ENCODE results near the gene SGMS1.

DNA sequence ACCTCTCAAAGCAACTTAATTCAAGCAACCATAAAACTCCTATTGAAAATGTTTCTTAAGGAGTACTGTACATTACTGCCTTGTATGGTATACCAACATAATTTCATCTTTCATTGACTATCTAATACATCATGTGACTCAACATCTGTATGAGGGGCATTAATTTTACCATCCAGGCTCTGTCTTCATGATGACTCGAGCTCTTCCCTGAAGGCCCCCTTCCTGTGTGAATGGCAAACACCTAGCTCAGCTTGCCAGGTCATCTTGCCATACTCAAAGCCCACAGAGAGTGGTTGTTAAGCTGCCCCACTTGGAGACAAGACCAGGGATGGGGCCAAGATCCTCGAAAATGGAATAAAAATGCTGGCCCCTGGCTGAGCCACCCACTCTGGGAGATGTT, 82.4 kb downstream of the SGMS1 start:
- TF ChIP-seq, protein P1, sequence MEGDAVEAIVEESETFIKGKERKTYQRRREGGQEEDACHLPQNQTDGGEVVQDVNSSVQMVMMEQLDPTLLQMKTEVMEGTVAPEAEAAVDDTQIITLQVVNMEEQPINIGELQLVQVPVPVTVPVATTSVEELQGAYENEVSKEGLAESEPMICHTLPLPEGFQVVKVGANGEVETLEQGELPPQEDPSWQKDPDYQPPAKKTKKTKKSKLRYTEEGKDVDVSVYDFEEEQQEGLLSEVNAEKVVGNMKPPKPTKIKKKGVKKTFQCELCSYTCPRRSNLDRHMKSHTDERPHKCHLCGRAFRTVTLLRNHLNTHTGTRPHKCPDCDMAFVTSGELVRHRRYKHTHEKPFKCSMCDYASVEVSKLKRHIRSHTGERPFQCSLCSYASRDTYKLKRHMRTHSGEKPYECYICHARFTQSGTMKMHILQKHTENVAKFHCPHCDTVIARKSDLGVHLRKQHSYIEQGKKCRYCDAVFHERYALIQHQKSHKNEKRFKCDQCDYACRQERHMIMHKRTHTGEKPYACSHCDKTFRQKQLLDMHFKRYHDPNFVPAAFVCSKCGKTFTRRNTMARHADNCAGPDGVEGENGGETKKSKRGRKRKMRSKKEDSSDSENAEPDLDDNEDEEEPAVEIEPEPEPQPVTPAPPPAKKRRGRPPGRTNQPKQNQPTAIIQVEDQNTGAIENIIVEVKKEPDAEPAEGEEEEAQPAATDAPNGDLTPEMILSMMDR (optimal IDR thresholded peaks at IDR 0.05 in 1 of 3, IDR thresholded peaks at IDR 0.05 in 1 of 3, conservative IDR thresholded peaks at IDR 0.05 in 1 of 3; ENCODE audit: extremely low read depth in 1 of 3, insufficient read depth in 2 of 3, low read length in 3 of 3), result no peak
- no peak for TF ChIP-seq EZH2 (IDR thresholded peaks at IDR 0.05; ENCODE audit: low read length)
